ENCODE measurements around the gene ADGRB3.

GRCh38 chr6:68711386-68712000 is 76.4 kb downstream of the ADGRB3 start:
- TF ChIP-seq CTCF (conservative IDR thresholded peaks at IDR 0.05; ENCODE audit: low read depth, low read length) (no peak), EZH2 (IDR thresholded peaks at IDR 0.05; ENCODE audit: borderline replicate concordance, low read depth, low read length, poor library complexity, severe bottlenecking) (no peak)

All from A673 (cell line).